ENCODE data around the gene SDF4.
A peak's percentile ranks its signal among the peaks of the same experiment; 100 is the strongest.
"Not testable (repeated sequence)": the region's sequence is repeated elsewhere in the genome, so short reads cannot be mapped to it uniquely, and the experiment has no call there.

The SDF4 gene

GRCh38 chr1:1179983-1180861 lies 51.6 kb downstream of the SDF4 start:
- DNase-seq (ENCODE audit: low read depth in 2 of 2) = no peak

- no peak for DNase-seq (ENCODE audit: low read depth in 2 of 2)
Measured at GRCh38 chr1:1179346-1179982, 52.3 kb downstream of the SDF4 start.

- DNase-seq (ENCODE audit: low read depth in 2 of 2) = no peak
Measured at GRCh38 chr1:1178794-1179331, 52.9 kb downstream of the SDF4 start.

GRCh38 chr1:1177452-1178206 lies 54.2 kb downstream of the SDF4 start:
- no peak for DNase-seq (ENCODE audit: low read depth in 2 of 2)

- no peak for DNase-seq (ENCODE audit: low read depth in 2 of 2)
Measured at GRCh38 chr1:1176931-1177330, 54.9 kb downstream of the SDF4 start.

GRCh38 chr1:1176063-1176761 lies 55.6 kb downstream of the SDF4 start:
- DNase-seq (ENCODE audit: low read depth in 2 of 2) = not testable (repeated sequence)

- DNase-seq (ENCODE audit: low read depth in 2 of 2) = no peak
Measured at GRCh38 chr1:1175221-1176062, 56.4 kb downstream of the SDF4 start.

- peak in 1 of 2 donors; percentile 22 for DNase-seq (ENCODE audit: low read depth in 2 of 2)
Measured at GRCh38 chr1:1173793-1174415, 57.9 kb downstream of the SDF4 start, which contains the start of gene TTLL10. TSS of gene TTLL10 (plus strand) at chr1:1173880. CDS start at chr1:1179216, 5,336 bp downstream.

GRCh38 chr1:1173061-1173792 lies 58.6 kb downstream of the SDF4 start:
- no peak for DNase-seq (ENCODE audit: low read depth in 2 of 2)

GRCh38 chr1:1171546-1172340 lies 60.1 kb downstream of the SDF4 start:
- no peak for DNase-seq (ENCODE audit: low read depth in 2 of 2)

- no peak for DNase-seq (ENCODE audit: low read depth in 2 of 2)
Measured at GRCh38 chr1:1171161-1171545, 60.6 kb downstream of the SDF4 start.

- no peak for DNase-seq (ENCODE audit: low read depth in 2 of 2)
Measured at GRCh38 chr1:1170215-1171091, 61.3 kb downstream of the SDF4 start.

- no peak for DNase-seq (ENCODE audit: low read depth in 2 of 2)
Measured at GRCh38 chr1:1169429-1170214, 62.2 kb downstream of the SDF4 start.

GRCh38 chr1:1168451-1169411 lies 63.1 kb downstream of the SDF4 start:
- DNase-seq (ENCODE audit: low read depth in 2 of 2) = no peak

- DNase-seq (ENCODE audit: low read depth in 2 of 2) = no peak
Measured at GRCh38 chr1:1167841-1168450, 63.9 kb downstream of the SDF4 start.
